SU-DHL-6 (cell line): ENCODE results near the gene LIFR.

Experiments
- CTCF ChIP-seq: fragments of 200-600 bp; sonication (generic); IDR thresholded peaks from one replicate; pipeline ENCODE4 v1.5.1; 2017; ENCODE audit warnings: antibody characterized with exemption, mild to moderate bottlenecking, low read length, moderate library complexity; ENCODE audit not compliant: insufficient read depth, poor library complexity, severe bottlenecking
- EZH2phosphoT487 ChIP-seq: fragments of 200-600 bp; sonication (generic), shearing (Covaris generic); conservative IDR thresholded peaks from 2 replicates; pipeline ENCODE4 v1.6.1; 2018; ENCODE audit warnings: mild to moderate bottlenecking, antibody characterized with exemption, low read length, moderate library complexity, mixed read lengths

DNA sequence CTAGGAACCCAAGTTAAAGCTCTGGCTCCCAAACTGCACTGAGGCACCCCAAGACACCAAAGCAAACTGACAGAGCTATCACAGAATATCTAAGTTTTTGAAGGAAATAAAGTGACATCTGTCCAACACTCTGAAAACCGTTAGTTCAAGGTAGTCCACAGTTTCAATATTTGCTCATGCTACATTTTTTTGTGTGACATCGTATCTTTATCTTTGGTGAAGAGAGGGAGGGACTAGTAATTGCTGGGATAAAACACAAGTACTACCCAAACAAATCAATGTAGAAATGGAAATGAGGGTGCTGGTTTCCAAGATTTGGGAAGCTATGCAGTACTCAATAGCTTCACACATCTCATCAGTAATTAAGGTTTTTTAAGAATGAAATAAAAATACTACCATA lies 20.6 kb downstream of the LIFR start:
- TF ChIP-seq CTCF = no peak
- TF ChIP-seq EZH2phosphoT487 = no peak
